Stimulated activated naive CD8-positive, alpha-beta T cell treated with anti-CD3 and anti-CD28 coated beads, Interleukin-15, Interleukin-2, amounts not matched to agents 100 U/mL and 50 U/mL, for 24 hours (primary cell): Measurements from ENCODE around the gene BRF1.
A peak's percentile ranks its signal among the peaks of the same experiment; 100 is the strongest.
"Not testable (repeated sequence)": the region's sequence is repeated elsewhere in the genome, so short reads cannot be mapped to it uniquely, and the experiment has no call there.

Source experiments
- ATAC-seq: fragments of 150-1000 bp; cut with Tn5 transposase; one replicate; pipeline ENCODE4 v1.10.0; 2021
- DNase-seq: peaks from one replicate; pipeline ENCODE4 v3.0.0; 2021

Gene BRF1

DNA sequence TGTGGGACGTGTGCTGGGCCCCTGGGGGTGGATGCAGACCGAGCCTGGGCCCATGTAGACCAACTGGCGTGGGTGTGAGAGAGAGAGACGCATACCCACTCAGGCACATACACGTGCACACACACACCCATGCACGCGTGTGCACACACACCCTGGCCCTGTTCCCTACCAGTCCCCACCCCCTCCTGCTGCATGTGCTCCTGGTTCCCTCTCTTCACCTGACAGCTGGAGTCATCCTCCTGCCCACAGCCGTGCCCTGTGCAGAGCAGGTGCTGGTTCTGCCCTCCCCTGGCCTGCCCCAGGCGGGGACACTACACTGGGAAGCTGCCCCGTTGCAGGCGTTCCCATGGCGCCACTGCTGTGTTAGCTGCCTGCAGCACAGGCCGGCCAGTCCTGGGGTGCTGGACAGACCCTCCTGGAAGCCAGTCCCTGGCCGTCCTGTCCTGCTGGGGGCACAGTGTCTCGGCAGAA, 32.3 kb upstream of the BRF1 start:
- ATAC-seq (no peak), DNase-seq (no peak)

DNA sequence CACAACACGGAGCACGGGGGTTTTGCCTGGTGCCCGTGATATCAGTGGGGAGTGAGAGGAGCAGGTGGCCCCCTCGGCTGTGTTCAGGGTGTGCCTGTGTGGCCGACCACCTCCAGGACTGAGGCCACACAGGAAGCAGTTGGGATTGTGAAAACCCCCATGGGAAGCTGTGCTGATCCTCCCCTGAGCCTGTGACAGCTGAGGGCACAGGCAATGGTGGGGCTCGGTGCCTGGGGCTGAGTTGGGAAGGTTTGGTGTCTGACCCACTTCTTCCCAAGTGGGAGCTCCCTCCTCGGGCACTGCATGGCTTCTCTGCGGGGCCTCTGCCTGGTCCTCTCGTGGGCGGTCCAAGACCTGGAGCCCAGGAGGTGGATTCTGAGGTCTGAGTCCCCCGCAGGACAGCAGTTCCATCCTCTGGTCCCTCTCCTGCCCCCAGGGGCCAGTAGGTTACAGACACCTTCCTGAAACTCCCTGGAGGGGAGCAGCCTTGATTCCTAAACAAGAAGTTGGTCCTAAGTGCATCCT, 31.6 kb upstream of the BRF1 start:
- DNase-seq (no peak), ATAC-seq (no peak)

DNA sequence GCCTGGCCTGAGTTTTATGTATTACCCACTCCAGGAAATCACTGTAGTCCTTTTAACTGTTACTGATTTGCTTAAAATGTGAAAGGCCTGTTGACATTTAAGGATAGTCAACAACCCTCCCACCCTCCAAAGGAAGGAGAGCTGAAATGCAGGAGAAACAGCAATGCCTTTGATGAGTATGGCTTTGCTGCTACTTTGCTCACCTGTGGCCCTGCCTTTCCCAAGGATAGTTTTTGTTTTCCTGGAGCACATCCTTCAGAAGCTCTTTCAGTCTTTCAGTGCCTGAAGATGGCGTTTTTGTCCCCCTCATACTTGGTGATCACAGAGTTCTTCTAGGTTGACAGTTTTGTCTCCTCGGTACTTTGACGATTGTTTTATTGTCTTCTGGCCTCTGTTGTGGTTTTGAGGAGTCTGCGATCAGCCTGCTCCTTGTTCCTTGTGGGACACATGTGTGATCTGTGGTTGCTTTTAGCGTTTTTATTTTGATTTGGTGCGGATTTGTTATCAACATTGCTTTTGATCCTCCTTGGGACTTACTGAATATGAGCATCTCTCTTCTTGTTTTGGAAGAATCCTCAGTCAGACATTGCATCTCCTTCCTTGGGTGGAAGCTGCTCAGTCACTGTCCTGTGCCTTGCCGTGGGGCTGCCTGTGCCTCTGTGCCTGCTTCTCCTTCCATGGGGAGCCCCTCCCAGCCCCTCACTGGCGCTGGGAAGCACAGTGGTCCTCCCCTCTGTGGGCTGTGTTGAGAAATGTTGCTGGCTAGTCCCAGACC, 31.0 kb upstream of the BRF1 start:
- ATAC-seq, result no peak
- DNase-seq, result no peak

DNA sequence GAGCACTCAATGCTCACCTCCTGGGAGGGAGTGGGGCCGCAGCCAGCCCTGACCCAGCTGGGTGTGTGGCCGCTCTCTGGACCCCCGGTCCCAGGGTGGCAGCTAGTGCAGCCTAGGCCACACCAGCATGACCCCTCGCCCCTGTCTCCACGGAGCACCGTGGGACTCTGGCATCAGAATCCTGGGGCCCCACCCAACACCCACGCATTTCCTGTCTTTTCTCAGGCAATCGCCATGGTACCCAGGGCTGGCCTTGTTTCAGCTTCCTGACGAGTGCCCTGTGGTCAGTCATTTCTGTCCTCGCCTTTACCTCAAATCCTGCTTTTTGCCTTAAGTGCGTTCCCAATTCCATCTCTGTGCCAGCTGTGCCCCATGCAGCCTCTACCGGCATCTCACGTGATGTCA, 29.7 kb upstream of the BRF1 start:
- ATAC-seq (no peak), DNase-seq (no peak)

DNA sequence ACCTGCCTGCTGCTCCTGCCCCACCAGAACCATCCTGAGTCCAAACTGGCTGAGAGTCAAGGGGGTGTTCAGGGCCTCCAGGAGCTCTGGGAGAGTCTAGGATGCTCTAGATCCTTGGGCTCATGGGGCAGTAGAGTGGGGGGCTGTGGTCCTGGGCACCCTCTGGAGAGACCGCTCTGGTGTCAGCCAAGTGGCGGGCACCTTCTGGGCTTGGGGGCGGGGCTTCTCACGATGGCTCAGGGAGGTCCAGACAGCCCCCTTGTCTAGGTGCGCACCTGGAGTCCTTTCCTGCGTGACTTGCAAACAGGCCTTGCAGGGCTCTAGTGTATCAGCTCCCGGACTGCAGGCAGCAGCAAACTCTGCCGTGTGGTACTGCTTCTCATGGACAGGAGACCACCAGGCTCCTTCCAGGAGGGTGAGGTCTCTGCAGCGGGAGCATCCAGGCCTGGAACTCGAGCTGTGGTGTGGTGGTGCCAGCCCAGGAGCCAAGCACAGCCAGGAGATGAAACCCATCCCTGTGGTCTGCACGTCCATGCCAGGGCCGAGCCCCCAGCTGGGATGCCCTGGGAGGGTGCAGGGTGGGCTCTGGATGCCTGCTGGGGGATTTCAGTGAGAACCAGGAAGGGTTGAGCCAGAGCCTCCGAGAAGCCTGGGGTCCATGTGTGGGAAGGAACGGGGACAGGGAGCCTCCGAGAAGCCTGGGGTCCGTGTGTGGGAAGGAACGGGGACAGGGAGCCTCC, 28.8 kb upstream of the BRF1 start:
- no peak for DNase-seq
- ATAC-seq, result no peak

DNA sequence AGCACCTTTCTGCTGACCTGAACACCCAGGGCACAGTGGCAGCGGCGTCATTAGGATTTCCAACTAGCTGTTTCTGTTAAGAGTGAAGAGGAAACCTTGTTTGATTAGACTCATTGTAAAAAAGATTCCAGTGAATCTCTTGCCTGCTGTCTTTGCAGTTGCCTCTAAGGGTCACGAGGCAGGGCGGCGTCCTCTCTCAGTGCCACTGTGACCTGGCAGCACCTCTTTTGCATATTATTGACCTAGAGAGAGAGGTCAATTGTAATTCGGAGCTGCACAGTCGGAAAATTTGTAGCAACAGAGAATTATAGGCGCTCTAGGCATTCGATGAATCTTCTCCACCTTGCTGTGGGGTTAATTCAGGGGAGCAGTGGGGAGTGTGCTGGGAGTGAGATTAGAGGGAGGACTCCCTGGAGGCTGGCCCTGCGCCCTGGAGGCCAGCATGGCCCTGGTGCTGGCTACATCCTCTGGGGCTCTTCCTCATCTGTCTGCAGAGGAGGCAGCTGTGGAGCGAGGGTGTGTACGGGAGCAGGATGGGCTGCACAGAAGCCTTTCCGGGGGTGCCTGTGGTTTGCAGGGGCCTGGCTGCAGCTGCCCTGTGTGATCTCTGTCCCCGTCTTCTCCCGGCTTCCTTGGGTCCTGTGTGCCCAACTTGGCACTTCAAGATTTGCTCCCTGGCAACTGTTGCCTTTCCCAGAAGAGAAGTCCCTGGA, 28.0 kb upstream of the BRF1 start:
- ATAC-seq, result no peak
- DNase-seq, result no peak

DNA sequence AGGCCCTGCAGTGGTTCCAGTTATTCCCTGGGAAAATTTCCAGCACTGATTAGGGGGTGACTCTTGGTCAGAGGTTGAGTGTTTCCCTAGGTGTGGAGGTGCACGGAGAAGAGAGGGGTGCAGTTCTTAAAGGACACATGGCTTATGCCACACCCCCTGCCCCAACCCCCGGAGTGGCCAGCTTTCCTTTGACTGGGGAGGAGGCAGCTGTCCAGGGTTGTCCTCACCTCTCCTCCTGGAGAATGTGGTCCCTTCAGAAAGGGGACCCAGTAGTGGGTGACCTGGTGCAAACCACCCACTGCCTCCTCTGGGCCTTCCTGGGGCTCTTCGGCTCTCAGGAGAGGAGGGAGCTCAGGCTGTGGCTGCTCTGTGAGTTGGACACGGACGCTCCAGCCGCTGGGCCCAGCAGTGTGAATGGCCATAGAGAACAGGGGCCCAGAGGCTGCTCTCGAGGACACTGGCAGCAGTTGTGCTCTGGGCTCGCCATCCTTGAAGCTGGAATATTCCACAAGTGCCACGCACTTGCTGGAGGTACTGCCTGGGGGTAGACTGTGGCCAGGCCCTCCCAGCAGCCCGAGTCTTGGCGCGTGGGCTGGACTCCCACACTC, 27.4 kb upstream of the BRF1 start:
- ATAC-seq (no peak), DNase-seq (no peak)

DNA sequence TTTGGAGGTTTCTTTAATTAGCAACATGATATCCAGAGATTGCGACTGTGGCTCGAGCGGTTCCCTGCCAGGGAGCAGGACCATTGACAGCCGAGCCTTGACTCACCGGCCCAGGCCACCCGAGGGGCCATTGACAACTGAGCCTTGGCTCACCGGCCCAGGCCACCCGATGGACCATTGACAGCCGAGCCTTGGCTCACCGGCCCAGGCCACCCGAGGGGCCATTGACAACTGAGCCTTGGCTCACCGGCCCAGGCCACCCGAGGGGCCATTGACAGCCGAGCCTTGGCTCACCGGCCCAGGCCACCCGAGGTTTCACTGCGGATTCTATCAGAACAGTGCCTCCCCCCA, 26.9 kb upstream of the BRF1 start:
- DNase-seq, ATAC-seq: not testable (repeated sequence)

DNA sequence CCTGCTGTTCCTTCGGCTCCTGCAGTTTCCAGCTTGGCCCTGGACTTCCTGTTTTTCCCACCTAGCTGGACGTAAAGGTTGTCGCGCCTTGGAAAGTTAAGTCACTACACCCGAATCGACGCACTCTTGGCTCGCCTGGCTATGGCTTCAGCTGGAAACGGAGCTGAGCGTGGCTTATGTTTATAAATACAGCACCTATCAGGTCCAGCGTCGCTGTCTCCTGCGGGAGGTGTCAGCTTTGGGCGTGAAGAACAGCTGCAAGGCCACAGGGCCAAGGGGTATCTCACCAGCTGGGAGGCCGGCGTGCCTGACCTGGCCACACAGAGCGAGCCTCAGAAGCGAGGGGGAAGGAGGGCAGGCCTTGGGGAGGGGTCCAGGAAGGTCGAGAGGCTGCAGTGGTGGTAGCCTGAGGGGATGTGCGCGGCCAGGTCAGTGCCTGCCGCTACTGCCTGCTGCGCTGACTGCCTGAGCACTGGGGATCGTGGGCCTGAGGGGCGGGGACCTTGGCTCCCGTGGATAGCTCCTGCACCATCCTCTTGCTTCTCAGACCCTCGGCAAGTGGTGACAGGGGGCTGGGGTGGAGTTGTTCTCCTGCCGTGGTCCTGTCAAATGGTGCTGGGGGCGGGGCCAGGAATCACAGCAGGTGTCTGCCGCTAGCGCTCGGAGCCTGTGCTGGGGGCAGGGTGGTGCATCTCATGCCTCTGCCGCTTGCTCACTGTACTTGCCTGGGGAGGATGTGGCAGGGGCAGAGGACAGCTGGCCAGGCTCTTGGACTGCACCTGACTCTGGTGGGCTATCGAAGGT, 26.3 kb upstream of the BRF1 start:
- ATAC-seq (no peak), DNase-seq (no peak)

DNA sequence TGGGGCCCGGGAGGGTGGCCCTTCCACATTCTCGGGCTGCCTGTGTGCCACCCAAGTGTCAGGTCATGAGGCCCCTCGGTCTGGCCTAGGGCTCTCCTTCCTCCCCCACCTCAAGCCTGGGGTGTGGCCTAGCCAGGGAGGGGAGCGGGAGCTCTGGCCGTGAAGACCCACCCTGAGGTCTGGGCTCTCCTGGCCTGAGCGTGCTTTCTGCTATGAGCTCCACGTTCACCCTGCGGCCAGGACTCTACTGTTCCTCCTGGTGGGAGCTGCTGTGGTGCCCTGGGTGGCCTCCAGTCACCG, 25.7 kb upstream of the BRF1 start:
- no peak for DNase-seq
- ATAC-seq, result no peak

DNA sequence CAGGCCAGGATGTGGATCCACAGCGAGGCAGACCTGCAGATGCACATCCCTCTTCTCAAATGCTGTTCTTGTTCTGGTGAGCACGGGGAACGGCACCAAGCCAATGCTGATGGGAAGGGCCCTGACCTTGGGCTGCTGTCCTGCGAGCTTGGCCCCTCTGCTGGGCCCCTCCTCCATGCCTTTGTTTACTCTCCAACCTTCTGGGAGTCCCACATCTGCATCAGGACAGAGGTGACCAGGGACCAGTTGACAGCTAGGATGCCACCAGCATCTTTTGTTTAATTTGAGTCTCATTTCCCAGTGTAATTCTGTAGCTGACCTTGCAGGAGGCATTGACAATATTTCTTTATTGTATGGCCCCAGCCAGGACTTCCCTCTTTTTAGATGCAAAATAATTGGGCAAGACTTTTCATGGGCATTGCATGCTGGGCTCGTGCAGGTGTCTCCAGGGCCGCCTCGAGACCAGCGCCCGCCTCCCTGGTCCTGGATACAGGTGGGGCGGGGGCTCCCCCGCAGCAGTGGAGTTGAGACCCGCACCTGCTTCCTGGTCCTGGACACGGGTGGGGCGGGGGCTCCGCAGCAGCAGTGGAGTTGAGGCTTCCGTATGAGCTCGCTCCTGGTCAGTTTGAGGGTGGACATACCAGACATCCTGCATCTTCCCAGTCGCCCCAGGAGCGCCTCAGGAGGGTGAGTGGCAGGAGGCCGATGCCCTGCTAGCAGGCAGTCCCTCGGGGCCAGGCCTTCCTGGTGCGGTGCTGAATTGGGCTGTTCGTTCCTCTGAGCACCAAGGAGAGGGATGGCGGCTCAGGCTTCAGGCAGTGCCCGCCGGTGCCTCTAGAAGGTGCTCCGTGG, 25.1 kb upstream of the BRF1 start:
- ATAC-seq (no peak), DNase-seq (no peak)

DNA sequence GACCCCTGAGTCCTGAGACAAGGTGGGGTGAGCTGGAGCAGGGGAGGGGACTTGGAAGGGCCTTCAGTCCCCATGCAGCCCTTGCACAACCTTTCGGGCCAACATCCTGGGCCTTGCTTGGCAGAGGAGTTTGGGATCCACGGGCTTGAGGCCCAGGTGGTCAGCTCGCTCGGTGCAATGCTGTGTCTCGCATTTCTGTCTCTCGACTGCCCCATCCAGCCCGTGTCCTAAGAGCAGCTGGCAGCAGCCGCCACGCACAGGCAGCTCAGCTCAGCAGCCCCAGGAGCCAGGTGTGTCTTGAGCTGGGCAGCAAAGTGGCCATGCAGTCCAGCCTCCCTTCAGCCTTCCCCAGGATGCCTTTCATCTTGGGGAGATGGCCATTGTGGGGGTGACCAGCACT, 24.5 kb upstream of the BRF1 start:
- ATAC-seq (no peak), DNase-seq (no peak)

DNA sequence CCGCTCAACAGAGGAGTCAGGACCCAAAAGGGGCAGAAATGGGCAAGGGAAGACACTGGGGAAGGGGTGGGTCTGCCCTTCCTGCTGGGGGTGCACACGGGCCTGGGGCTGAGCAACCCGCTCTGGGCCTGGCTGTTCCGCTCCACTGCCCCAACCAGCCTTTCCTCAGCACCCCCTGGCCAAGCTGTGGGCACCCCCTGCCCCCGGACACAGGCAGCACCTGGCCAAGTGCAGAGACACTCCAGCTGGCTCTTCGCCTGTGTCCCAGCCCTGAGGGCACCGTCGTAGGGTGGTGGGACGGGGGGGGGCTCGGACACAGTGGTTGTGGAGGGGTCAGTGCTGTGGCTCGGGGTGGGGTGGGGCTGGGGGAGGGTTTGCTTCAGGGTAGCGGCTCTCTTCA, 24.1 kb upstream of the BRF1 start:
- ATAC-seq (no peak), DNase-seq (no peak)

DNA sequence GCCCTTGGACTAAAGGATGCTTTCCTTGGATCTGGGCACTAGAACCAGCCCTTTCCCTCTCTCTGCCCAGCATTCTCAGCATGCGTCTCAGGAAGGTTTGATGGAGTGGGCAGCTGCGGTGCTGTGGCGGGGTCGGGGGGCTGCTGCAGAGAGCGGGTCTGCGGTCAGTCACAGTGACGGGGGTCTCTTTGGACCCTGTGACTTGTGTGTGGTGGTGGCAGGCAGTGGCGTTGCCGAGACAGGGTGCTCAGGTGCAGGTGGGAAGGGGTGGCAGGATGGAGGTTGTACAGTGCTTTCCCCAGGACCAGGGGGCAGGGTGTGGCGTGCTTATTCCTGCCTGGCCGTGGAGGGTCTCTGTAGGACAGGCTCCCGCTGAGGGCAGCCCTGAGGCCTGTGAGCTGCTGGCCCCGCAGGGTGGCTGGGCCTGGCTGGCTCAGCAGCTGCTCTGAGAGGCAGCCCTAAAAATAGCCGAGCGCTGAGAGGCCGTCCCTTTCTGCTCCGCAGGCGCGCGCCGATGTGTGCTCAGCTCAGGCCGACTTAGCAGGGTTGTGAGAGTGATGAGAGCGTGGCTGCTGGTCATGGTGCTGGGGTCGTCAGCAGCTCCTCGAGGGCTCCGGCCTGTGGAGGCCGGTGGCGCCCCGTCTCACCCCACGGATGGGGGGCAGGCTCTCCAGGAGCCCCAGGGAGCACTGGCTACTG, 23.4 kb upstream of the BRF1 start:
- ATAC-seq (peak; percentile 16), DNase-seq (no peak)

DNA sequence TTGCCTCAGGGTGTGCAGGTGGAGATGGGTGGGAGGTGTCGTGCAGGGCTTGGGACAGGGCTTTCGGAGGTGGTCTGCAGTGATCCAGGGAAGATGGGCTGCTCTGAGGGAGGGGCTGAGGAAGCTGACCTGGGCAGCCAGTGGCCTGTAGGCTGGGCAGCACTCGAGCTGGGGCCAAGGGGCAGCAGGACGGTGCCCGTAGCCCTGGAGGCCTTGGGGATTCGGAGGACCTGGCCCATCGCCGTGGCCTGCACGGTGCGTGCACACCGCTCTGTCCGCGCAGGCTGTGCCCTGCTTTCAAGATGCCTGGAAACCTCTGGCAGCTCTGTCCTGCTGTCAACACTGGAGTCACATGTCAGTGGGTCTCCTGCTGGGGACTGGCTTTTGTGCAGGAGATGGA, 22.9 kb upstream of the BRF1 start:
- ATAC-seq (no peak), DNase-seq (no peak)

DNA sequence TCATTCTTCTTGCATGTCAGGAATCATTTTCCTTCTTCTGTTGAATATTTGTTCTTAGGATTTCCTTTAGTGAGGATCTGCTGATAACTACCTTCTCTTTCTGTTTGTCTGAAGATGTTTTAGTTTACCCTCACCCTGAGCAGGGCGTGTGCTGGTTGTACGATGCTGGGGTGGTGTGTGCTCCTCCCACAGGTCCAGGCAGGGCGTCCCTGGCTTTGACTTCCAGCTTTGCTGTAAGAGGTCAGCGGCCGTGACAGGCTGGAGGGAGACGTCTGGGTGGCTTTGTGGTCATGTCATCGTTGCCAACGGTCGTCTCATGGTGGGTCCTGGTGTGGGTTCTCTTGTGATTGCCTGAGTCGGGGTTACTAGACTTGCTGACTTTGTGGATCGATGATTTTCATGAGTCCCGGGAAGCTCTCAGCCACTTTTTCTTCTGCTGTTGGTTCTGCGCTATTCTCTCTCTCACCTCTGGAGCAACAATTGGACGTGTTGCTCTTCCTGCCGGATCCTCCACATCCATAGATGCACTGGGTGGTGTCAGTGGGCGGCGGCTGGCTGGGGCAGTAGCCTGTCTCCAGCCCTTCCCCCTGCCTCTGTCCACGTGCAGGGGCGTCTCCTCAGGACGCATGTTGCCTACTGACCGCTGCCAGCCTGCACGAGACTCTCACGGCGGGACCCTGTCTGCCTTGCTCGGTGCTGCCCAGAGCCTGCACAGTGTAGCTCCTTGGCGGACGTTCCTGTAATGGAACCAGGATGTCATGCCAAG, 22.2 kb upstream of the BRF1 start:
- ATAC-seq, result no peak
- no peak for DNase-seq

DNA sequence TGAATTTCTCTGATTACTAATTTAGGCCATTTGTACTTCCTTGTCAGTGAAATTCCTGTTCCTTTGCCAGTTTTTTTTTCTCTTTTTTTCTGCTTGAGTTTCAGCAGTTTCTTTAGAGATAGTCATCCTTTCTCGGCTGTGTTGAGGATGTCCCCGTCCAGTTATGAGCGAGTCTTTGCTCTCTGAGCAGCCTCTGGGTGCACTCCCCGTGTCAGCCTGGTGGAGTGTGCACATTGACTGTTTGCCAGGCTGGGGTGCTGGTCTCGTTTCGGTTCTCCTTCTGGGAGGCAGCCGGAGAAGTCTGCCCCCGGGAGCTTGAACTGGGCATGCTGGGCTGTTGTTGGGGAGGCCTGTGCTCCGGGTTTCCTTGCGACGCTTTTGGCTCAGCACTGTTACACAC, 16.7 kb upstream of the BRF1 start:
- DNase-seq (no peak), ATAC-seq (no peak)

DNA sequence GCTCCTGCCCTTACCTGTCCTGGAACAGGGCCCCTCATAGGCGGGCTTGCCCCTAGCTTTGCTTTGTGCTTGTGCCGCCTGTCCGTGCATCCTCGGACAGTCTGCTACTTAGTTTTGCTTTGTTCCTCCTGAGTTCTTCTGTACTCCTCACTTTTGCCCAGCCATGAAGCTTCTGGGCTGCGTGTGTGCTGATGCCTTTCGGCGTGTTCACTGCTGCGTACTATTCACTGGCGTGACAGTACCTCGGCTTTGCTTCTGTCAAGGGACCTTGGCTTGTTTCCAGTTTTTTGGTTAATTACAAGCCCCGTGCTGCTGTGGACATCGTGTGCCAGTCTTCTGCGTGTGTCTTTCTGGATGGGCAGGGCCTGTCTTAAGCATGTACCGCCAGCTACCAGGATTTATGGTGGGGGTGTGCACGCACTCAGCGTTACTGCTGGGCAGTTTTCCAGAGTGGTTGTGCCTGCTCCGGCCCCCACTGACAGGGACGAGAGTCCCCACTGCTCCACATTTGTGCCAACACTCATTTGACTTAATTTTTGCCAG, 16.2 kb upstream of the BRF1 start:
- DNase-seq (no peak), ATAC-seq (no peak)

DNA sequence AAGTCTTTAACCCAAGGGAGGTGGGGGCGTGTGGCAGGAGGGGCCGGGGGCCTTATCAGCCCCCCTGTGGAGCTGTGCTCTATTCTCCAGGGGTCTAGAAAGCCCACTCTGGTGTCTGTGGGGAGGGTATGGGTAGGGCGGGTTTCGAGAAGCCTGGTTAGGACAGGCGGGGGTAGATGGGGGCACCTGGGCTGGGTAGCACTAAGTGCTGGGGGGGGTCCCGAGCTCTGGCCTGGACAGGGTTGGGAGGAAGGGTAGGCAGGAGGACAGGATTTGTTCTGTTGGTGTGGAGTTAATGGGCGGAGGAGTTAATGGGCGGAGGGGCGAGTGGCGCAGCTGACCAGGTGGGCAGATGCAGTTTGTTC, 15.8 kb upstream of the BRF1 start:
- no peak for ATAC-seq
- DNase-seq, result no peak
